HG03066 (cell line): ENCODE measurements around the gene SMARCA2.

Experiments
- ATAC-seq: cut with Tn5 transposase; IDR thresholded peaks from one replicate; pipeline ENCODE4 v1.9.1; 2021; ENCODE audit warnings: low read depth; ENCODE audit not compliant: unreplicated experiment

The SMARCA2 gene

DNA sequence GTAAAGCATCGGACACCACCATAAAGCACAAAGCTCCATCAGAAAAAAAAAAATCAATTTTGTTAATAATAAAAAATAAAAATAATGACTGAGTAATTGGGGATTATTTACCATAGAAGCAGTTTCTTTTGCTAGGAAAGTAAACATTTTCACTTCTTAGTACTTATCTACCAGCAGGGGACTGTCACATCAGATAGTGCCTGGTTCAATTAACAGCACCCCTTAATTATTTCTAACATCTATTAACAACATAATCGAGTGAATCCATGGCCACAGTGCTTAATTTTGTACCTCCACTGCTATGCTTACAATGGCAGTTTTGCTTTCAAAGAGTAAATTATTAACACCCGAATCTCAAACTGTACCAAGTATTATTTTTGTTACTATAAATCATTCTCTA lies 221.7 kb downstream of the SMARCA2 start:
- ATAC-seq, result no peak

DNA sequence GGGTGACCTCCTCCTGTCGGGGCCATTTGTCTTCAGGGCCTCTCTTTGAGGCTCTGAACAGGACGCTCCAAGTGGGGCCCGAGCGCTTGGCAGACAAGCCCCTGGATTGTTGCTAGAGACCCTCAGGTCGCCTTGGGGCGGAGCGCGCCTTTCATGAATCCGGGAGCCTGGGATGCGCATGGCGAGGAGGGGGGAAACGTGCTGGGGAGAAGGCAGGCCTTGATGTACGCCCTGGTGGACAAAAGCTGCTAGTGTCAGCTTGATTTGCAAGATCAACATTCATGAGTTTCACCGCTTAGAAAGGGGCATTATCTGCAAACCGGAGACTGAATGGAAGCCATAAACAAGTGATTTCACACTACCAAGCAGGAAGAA lies 226.3 kb downstream of the SMARCA2 start:
- peak; percentile 9 for ATAC-seq

DNA sequence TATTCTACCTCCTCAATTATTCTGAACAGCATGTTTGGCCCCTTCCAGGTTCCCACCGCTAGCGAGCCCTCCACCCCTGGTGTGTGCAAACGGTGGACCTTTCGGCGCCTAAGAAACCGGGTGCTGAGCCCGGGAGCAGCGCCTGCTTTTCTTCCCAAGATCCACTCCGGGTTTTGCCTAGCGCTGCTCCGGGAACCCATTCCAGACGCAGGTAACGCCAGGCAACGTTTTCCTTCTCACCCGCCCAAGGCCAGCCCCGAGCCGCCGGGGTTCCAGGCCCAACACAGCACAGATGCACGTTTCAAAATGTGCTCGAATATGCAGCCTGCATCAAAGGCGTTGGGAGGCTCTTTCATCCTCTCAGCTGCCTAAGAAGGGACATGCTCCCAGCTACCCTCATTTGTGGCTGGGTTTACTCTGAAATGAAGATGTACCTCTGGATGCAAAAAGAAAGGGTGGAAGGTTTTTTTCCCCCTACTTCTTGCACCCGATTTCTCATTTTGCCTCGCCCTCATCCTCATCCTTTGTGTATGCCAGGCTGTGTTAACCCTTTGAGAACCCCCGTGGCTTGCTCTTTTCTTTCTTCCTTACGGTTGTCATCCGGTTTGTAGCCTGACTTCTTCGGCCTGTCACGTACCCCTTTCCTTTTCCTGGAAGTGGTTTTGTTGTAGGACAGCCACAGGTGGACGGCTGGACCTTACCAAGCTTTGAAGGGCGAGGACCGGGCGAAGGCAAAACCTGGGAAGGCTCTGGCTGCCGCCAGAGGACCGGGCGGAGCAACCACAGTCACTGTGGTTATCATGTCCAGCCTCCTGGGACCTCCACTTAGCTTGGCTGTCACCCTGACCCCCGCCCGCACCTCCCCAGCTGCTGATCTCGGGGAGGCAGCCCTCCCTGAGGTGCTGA lies 226.9 kb downstream of the SMARCA2 start:
- peak; percentile 93 for ATAC-seq

DNA sequence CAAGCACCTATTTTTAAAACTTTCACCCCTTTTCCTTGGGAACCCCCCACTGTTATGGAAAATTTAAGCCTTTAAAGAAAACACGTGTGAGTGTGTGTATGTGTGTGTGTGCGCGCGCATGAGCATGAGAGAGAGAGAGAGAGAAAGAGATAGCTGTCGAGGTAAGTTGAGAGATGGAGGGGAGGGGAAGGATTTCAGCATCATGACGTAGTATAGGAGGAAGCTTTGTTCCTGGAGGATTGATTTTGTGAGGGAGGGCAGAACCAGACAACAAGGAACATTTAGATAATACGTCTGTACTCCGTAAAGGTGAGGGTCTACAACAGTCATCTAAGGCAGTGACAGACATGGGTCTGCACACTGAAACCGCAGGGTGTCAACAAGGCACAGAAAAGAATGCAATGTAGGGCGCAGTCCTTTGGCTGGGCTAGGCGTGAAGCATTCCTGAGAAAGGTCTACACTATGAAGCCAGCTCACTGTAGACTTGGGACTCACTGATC lies 227.7 kb downstream of the SMARCA2 start:
- no peak for ATAC-seq
